GM18873 (cell line): ENCODE measurements around the gene MRPL11.
"Not testable (repeated sequence)": the region's sequence is repeated elsewhere in the genome, so short reads cannot be mapped to it uniquely, and the experiment has no call there.

Experiments
- ATAC-seq: cut with Tn5 transposase; IDR thresholded peaks from one replicate; pipeline ENCODE4 v1.9.1; 2021; ENCODE audit warnings: mild to moderate bottlenecking, moderate library complexity, moderate number of reproducible peaks; ENCODE audit not compliant: unreplicated experiment, low FRiP score

MRPL11 gene

DNA sequence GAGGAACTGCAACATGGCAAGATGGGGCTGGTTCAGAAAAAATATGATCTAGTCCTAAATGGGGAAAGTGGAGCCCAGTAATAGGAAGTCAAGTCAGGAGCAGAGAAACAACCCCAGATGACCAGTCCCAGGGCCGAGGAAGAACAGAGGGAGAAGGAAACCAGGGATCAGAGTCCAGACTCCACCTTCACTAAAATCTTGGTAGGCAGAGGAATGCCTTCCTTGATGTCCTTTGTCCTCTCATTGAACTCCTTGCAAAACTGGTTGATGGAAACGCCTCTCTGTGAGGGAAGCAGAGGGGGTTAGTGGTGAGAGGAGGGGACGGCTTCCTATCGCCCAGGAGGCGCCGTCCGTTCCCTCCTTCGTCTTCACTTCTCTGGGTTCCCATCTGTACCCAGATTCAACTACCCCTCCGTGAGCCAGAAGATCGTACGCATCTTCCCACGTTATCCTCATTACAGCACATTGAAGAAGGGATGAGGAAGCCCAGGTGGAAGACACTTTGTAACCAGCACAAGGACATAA, 607 bp downstream of the MRPL11 start:
- no peak for ATAC-seq

DNA sequence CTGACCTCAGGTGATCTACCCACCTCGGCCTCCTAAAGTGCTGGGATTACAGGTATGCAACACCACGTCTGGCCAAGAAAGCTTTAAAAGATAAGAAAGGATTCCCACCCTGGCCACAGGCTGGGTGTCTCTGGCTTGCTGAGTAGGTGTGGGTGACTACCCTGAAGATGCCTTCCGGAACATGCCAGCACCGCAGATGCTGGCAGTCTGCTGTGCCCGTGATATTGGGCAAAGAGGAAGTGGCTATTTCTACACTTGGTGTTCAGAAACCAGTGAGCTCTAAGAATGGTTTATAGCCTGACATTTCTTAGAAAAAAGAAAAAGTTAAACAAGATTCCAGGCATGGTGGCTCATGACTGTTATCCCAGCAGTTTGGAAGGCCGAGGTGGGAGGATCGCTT, 6.1 kb downstream of the MRPL11 start:
- no peak for ATAC-seq

DNA sequence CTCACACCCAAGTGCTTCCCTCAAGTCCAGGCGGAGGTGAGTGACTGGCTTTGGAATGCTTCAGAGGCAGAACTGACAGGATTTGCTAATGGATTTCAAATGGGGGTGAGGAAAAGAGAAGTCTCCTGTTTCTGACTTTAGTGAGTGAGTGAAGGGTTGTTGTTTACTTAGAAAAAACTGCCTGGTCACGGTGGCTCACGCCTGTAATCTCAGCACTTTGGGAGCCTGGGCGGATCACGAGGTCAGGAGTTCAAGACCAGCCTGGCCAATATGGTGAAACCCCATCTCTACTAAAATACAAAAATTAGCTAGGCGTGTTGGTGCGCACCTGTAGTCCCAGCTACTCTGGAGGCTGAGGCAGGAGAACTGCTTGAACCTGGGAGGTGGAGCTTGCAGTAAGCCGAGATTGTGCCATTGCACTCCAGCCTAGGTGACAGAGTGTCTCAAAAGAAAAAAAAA, 6.7 kb downstream of the MRPL11 start:
- ATAC-seq: not testable (repeated sequence)

DNA sequence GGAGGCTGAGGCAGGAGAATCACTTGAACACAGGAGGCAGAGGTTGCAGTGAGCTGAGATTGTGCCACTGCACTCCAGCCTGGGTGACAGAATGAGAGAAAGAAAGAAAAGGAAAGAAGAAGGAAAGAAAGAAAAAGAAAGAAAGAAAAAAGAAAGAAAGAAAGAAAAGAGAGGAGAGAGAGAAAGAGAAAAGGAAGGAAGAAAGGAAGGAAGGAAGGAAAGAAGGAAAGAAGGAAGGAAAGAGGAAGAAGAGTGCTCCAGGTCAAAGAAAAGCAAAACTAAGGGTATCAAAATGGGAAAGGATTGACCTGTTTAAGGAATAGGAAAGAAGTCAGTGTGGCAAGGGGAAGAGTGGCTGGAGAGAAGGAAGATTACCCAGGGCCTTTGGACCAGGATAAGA, 7.4 kb downstream of the MRPL11 start:
- ATAC-seq: not testable (repeated sequence)

DNA sequence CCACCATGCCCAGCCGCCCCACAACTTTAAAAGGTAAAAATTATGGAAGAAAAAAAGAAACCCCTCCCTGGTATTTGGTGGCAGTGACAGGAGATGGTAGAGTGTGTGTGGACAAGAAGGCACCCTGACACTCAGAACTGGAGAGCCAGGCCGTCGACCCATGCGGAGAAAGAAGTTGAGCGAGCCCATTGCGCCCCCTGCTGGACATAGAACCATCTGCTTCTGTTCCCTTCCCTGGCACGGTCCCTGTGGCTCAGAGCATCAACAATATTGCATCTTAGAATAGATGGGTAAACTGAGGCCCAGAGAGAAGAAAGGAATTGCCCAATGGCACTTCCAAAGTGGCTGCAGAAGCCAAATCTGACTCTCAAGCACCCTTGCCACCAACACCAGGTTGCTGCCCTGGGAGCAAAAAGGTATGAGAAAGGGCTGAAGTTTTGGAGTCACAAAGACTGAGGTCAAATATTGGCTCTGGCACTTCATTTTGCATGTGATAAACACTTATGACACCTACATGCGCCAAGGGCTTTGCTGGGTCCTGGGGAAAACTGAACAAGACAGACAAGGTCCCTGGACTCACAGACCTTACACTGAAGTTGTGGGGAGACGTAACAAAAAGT, 8.6 kb downstream of the MRPL11 start:
- no peak for ATAC-seq

DNA sequence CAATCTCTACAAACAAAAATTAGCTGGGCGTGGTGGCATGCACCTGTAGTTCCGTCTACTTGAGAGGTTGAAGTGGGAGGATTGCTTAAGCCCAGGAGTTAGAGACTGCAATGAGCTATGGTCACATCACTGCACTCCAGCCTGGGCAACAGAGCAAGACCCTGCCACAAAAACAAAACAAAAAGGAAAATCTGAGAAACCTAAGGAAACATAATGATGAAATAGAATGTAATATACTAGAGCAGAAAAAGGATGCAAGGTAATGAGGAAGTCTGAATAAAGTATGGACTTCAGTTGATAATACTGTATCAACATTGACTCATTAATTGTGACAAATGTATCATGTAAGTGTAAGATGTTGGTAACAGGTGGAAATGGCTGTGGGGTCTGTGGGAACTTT, 9.7 kb downstream of the MRPL11 start:
- no peak for ATAC-seq

DNA sequence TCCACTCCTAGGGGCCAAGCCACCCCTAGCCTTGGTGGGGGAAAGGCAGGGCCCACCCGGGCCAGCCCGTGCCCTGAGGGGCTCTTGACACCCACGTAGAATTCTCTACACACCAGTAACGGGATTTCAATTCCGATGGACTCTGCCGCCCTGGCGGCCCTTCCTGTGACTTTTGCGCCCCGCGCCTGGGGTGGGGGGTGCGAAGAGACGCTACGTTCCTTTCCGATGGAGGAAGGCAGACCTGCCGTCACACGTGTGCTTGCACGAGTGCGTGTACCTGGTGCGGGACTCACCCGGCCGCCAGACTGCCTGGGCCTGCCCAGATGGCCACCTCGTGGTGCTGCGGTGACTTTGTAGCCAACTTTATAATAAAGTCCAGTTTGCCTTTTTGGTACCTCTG, 12.3 kb downstream of the MRPL11 start:
- ATAC-seq: no peak

DNA sequence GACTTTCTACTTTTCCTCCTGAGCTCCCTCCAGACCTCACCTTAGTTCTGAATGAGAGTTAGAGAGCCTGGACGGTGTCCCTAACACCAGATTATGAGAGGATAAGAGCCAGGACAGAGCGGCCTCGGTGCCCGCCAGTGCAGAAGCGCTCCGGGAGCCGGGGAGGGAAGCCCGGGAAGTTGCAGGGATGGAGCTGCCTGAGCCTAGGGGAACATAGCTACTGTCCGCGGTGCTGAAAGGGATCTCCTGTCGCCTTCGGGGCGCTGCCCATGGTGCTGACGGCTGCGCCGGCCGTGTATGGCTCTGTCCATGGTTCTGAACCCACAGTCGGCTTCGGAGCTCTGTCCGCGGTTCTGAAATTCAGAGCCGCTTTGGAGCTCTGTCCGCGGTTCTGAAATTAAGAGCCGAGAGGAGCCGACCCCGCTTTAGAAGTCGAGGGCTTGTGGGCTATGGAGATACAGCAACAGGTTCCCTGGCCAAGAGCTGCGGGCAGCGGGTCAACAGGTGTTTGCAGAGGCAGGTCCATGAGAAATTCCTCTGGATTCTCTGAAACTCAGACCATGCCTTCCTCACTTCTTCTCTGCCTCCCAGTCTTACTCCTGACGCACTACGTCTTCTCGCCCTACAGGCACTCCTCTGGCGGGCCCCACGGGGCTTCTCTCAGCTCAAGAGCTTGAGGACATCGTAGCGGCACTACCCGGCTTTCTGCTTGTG, 17.0 kb downstream of the MRPL11 start:
- no peak for ATAC-seq

DNA sequence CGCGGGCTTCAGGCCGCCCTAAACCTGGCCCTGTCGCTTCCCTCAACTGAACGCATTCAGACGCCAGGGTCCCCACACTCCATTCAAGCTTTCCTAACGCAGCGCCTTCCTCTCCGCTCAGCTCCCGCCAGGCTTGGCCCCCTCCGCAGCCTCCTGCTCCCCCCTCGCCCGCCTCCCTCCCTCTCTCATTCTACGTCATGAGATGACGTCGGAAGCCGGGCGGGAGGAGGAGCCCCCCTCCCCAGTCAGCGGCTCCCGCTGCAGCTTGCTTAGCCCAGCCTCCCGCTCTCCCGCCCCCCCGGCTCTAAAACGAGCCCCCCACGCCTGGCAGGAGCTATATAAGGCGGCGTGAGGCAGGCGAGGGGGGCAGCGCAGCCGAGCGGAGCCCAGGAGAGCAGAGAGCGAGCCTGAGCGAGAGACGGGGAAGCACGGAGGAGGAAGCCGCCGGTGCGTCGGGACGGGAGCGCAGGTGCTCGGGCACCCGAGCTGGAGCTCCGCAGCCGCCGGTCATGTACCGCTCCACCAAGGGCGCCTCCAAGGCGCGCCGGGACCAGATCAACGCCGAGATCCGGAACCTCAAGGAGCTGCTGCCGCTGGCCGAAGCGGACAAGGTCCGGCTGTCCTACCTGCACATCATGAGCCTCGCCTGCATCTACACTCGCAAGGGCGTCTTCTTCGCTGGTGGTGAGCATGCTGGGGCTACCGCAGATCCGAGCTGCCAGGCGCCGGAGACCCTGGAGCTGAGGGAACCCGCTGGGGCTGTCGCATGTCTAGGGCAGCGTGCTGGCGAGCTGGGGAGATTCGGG, 17.8 kb downstream of the MRPL11 start, which contains the start of gene NPAS4:
NPAS4 (plus strand) TSS at position 365 of the 806 bp plus-strand sequence; CDS start at position 510, 145 bp downstream.
- ATAC-seq: no peak

DNA sequence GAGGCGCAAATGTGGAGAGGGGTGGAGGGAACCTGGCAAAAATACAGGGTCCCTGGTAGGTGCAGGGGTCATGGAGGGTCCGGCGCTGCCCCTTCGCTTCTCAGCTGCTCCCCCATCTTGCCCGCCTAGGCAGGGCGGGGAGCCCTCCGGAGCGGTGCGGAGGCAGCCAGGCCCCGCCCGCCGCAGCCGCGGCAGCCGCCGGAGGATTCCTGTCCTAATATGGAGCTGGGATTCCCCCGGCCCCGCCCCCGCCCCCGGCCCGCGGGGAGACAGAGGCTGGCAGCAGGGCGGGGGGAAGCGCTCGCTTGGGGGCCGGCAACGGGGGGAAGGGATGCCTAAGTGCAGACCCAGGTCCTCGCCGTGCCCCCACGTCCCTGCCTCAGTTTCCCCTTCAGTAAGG, 18.8 kb downstream of the MRPL11 start:
- no peak for ATAC-seq

DNA sequence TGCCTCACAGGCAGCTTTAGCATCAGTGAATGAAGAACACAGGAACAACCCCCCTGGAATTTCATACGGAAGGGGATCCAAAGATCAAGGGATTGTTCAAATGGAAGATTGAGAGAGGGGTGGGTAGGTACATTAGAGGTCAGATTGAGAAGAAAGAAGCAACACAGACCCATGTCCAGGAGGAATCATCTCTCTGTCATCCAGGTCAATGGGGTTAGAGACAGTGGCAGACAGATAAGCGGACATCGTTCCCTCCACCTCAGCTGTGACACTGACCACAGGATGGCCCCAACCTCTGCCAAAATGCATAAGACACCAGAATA, 19.7 kb downstream of the MRPL11 start:
- no peak for ATAC-seq

DNA sequence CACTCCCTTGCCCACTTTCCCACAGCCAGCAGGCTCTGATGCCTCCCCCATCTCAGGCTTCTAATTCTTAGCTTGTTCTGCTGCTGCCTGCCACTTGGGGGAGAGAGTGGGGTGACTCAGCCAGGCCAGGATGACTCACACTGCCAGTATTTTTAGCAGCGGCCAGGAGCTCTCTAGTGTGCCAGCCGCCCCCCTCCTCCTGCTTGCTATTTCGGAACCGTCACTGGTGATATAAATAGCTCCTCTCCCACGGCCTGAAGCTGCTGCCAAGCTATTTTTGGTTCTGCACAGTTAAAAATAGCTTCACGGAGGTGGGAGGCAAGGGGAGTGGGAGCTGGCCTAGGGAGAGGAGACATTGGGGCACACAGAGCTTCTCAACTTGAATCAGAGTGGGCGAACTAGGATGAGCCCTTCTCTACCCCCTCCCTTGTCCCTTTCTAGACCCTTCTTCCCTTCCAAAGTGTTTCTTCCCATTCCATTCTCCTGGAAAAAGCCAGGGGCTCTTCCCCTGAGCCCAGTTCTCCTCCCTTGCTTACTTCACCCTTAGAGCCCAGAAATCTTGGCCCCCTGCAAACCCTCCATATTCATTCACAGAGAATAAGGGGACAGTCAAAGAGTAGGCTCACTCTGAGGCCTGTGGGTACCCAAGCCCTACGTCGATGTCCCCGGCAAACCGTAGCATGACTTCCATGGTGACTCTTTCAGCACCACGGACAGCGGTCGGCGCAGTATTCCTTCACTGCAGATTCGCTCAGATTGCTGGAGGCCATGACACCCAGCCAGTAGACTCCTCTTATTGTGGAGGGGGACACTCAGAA, 20.3 kb downstream of the MRPL11 start:
- no peak for ATAC-seq

DNA sequence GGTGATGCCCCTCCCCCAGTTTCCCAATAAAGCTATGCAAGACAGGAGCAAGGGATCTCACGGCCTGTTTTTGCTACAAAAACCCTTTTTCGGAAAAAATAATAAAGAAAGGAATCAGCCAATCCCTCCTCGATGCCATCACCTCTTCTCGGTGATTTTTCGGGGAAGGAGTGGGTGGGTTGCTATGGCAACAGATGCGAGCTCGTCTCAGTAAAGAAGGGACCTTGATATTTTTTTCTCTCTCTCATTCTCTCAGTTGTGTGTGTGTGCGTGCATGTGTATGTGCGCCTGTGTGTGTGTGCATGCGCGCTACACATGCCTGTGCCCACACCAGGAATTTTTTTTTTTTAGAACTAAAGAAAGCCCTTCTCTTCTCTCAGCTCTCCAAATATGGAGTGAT, 21.6 kb downstream of the MRPL11 start:
- no peak for ATAC-seq

DNA sequence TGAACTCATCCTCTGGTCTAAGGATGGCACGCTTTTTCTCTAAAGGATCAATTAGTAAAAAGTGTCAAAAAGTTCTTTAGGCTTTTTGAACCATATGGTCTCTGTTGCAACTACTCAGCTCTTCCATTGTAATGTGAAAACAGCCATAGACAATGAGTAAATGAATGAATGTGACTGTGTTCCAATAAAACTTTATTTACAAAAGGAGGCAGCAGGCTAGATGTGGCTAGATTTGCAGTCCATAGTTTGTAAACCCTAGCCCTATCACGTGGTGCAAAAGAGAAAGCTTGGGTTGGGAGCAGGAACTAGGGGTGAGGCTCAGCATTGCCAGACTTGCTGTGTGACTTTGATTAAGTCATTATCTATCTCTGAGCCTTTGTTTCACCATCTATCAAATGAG, 23.2 kb downstream of the MRPL11 start:
- no peak for ATAC-seq

DNA sequence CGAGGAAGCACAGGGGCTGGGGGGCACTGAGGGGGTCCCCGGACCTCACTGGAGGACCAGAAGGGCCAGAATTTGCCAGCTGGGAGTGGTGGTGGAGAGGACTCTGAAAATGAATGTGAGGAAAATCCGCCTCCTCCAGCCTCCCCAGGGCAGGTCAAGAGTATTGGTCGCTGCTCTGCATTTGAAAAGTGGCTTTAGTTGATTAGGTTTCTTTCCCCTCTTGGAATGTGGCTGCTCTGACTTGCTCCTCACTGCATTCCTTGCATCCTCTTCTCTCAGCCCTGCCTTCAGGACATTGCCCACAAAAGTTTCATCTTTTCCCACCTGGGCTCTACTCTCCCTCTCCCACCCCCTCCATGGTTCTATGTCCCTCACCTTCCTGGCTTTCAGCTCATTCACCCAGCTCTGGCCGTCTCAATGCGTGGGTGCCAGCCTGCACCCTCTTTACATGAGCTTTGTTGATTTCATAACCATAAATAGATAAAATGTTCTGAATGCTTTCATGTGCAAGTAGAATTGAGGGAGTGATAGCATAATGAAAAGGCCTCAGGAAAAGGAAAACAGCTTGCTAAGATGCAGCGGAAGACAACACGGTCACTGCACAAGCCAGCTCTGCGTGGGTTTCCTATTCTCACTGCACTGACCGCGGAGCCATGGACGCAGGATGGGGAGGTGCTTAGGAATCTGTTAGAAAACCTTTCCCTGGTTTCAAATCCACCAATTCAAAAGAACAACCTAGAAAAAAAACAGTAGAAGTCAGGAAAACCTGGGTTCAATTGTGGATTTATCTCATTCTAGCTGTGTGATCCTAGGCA, 24.3 kb downstream of the MRPL11 start:
- no peak for ATAC-seq

DNA sequence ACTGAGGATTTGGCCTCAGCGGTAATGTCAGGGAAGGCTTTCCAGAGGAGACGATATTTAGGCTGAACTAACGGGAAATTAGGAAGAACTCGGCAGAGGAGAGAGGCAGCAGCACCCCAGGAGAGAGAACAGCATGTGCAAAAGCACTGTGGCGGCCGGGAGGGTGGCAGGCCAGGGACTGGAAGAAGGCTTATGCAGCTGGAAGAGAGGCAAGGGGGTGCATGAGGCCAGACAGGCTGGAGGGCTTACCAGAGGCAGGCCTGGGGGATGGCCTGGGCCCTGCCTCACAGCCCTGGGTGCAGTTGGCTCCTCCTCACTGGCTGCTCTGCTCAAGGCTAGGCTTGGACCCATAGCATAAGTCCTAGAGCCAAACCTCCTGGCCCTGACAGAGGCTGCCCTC, 25.5 kb downstream of the MRPL11 start:
- ATAC-seq: no peak

DNA sequence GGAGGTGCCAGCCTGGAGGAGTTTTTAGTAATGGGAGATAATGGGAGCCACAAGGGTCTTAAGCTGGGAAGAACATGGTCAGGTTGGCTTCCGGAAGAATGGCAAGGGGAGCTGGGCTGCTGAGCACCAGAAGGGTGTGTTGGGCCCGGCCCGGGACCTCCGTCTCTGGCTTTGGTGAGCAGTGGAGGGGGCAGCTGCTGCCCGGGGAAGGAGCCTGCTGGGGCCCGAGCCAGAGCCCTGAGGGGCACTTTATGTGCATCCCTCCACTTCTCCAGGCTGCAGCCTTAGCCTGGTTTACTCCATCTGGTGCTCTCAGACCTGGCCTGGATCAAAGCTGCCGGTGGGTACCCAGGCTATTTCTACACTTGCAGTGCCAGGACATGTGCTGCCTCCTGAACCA, 26.5 kb downstream of the MRPL11 start:
- ATAC-seq: no peak

DNA sequence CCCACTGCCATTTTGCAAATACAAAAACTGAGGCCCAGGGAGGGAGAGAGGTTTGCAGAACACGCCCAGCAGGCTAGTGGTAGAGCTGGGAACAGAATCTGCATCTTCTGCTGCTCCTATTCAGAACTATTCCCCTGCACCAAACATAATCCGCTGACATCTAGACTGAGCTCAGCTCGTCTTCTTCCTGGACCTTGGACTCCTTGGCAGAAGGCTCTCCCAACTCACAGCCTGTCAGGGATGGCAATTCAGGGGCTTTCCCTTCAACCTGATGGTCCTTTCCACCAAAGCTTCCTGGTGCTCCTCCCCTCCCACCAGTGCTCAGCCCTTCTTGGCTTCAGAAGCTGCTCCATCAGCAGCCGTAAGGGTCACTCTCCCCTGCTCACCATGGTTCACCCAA, 27.3 kb downstream of the MRPL11 start:
- no peak for ATAC-seq

DNA sequence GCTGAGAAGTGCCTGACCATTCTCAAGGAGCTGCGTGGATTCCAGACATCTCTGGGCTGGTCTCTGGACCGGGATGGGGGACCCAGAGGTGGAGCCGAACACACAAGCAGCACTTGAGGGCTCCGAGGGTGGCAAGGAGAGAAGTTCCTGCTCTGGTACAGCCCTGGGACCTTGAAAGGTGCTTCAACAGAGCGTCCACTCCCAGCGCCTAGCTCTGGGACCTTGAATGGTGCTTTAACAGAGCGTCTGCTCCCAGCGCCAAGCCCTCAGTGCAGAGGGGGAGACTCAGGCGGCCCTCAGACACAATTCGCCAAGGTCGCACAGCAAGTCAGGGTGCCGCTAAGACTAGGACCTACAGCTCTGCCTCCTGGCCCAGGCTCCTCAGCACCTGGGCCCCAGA, 28.5 kb downstream of the MRPL11 start:
- no peak for ATAC-seq

DNA sequence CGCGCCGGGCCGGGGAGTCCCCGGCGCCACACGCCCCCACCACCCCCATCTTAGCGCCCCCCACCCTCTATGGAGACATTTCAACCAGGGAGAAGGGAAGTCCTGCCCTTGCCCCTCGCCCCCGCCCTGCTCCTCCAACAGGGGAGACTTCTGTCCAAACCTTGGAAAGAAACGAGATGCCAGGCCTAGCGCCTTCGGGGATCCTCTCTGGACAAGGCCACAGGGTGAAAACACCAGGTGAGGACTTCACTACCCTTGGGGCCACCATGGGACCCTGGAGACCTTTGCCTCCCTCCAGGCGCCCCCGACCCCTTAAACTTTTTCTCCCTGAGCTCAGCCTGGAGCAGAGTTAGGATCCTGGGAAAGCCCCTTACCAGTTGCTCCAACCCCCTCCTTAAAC, 29.4 kb downstream of the MRPL11 start:
- ATAC-seq: no peak
